Measurements from ENCODE around the gene CYP46A1. TPM values are rescaled to one million over a fixed set of nuclear protein-coding genes. Genes with fewer than 3 reads are reported as not detected.
A peak's percentile ranks its signal among the peaks of the same experiment; 100 is the strongest.

CYP46A1 gene
- total and polyA plus RNA-seq, 2 experiments from 2014 or later = 0.22 to 0.29 TPM

GRCh38 chr14:99751539-99752485, 67.7 kb downstream of the CYP46A1 start:
- Histone ChIP-seq H4K20me1 (ENCODE audit: insufficient read depth) (no peaks in the 10 kb centered on the region), H3K4me2 (ENCODE audit: unreplicated experiment) (peak overlapping the region; percentile 68), H3K79me2 (ENCODE audit: insufficient read depth) (no peaks in the 10 kb centered on the region), H3K9ac (peak overlapping the region; percentile 71), H3K27me3 (replicated peaks; ENCODE audit: insufficient read depth) (no peaks in the 10 kb centered on the region), H3K4me1 (ENCODE audit: insufficient read depth) (peaks cover 42% of the 10 kb centered on the region), H3K36me3 (ENCODE audit: low read depth) (no peaks in the 10 kb centered on the region), H3K9me2 (ENCODE audit: insufficient read depth) (no peaks in the 10 kb centered on the region), H3K27ac (peak overlapping the region; percentile 67), H2AFZ (peak overlapping the region; percentile 52), H3K9me3 (ENCODE audit: low read depth) (no peaks in the 10 kb centered on the region), H3F3A (ENCODE audit: insufficient read depth) (peaks cover 9% of the 10 kb centered on the region), H3K4me3 (peak overlapping the region; percentile 20; the same call in 1 of the 2 replicates)
- 64 to 66% methylated on average over 25 of the region's 25 CpGs for WGBS, 2 experiments (ENCODE audit: low coverage in 1 of 2, low lambda C conversion rate in 2 of 2, missing lambda C conversion rate in 2 of 2)
- in situ Hi-C loops (cut with MboI) = no loop called here
- TF ChIP-seq EZH2 (IDR thresholded peaks at IDR 0.05; ENCODE audit: insufficient read depth, poor library complexity, severe bottlenecking) (no peak), EZH2phosphoT487 (IDR thresholded peaks at IDR 0.05; ENCODE audit: insufficient read depth, low read depth) (no peak)
- peak; percentile 62 for DNase-seq

- Histone ChIP-seq H3K79me2 (ENCODE audit: insufficient read depth) (no peaks in the 10 kb centered on the region), H3K9ac (peak overlapping the region; percentile 71), H4K20me1 (ENCODE audit: insufficient read depth) (no peaks in the 10 kb centered on the region), H3K27ac (peak overlapping the region; percentile 67), H3K9me3 (ENCODE audit: low read depth) (no peaks in the 10 kb centered on the region), H3K4me2 (ENCODE audit: unreplicated experiment) (peak overlapping the region; percentile 68), H2AFZ (peak overlapping the region; percentile 52), H3K4me3 (peak overlapping the region; percentile 20), H3K36me3 (ENCODE audit: low read depth) (no peaks in the 10 kb centered on the region), H3F3A (ENCODE audit: insufficient read depth) (peaks cover 15% of the 10 kb centered on the region), H3K9me2 (ENCODE audit: insufficient read depth) (no peaks in the 10 kb centered on the region), H3K4me1 (ENCODE audit: insufficient read depth) (peaks cover 48% of the 10 kb centered on the region), H3K27me3 (replicated peaks; ENCODE audit: insufficient read depth) (no peaks in the 10 kb centered on the region)
- no peak for TF ChIP-seq EZH2 (IDR thresholded peaks at IDR 0.05; ENCODE audit: insufficient read depth, poor library complexity, severe bottlenecking)
- no peak for TF ChIP-seq EZH2phosphoT487 (IDR thresholded peaks at IDR 0.05; ENCODE audit: insufficient read depth, low read depth)
- in situ Hi-C loops (cut with MboI) = no loop called here
- 27 to 29% methylated on average over 9 of the region's 9 CpGs for WGBS, 2 experiments (ENCODE audit: low coverage in 1 of 2, low lambda C conversion rate in 2 of 2, missing lambda C conversion rate in 2 of 2)
- DNase-seq = peak; percentile 89
Observed at GRCh38 chr14:99752486-99753121, 68.5 kb downstream of the CYP46A1 start.

- WGBS, 2 experiments (ENCODE audit: low coverage in 1 of 2, low lambda C conversion rate in 2 of 2, missing lambda C conversion rate in 2 of 2) = 86 to 89% methylated on average over 13 to 16 of the region's 16 CpGs
- H3K4me1 ChIP-seq (ENCODE audit: insufficient read depth) = peaks cover 55% of the 10 kb centered on the region
Observed at GRCh38 chr14:99753225-99754140, 69.4 kb downstream of the CYP46A1 start.

More at GRCh38 chr14:99753225-99754140, 69.4 kb downstream of the CYP46A1 start:
- in situ Hi-C loops (cut with MboI) = no loop called here
- H3K27ac ChIP-seq = no peak overlapping the region
- no peak overlapping the region for H3K4me3 ChIP-seq
- DNase-seq = peak; percentile 24
- no peaks in the 10 kb centered on the region for H4K20me1 ChIP-seq (ENCODE audit: insufficient read depth)
- H3K36me3 ChIP-seq (ENCODE audit: low read depth) = no peaks in the 10 kb centered on the region
- H3K9me3 ChIP-seq (ENCODE audit: low read depth) = no peaks in the 10 kb centered on the region
- peak overlapping the region; percentile 65 for H3K4me2 ChIP-seq (ENCODE audit: unreplicated experiment)
- peaks cover 23% of the 10 kb centered on the region for H3F3A ChIP-seq (ENCODE audit: insufficient read depth)
- no peaks in the 10 kb centered on the region for H3K79me2 ChIP-seq (ENCODE audit: insufficient read depth)
- H3K9ac ChIP-seq = 0 out of 2 replicates have a peak overlapping the region, but pooled peaks have one; percentile 63
- TF ChIP-seq EZH2 (IDR thresholded peaks at IDR 0.05; ENCODE audit: insufficient read depth, poor library complexity, severe bottlenecking) = no peak
- no peak for TF ChIP-seq EZH2phosphoT487 (IDR thresholded peaks at IDR 0.05; ENCODE audit: insufficient read depth, low read depth)
- H2AFZ ChIP-seq = no peak overlapping the region
- H3K27me3 ChIP-seq (replicated peaks; ENCODE audit: insufficient read depth) = no peaks in the 10 kb centered on the region
- no peaks in the 10 kb centered on the region for H3K9me2 ChIP-seq (ENCODE audit: insufficient read depth)

Measured in GM23248 (cell line).